Hematopoietic multipotent progenitor cell treated with erythropoietin and hydrocortisone succinate and interleukin-3 and kit ligand, for 6 days (in vitro differentiated cells): ENCODE measurements around the gene NUP188.
A peak's percentile ranks its signal among the peaks of the same experiment; 100 is the strongest.

Experiments used
- DNase-seq: peaks from one replicate; pipeline ENCODE4 v3.0.0-alpha.2; 2015

NUP188 gene

DNA sequence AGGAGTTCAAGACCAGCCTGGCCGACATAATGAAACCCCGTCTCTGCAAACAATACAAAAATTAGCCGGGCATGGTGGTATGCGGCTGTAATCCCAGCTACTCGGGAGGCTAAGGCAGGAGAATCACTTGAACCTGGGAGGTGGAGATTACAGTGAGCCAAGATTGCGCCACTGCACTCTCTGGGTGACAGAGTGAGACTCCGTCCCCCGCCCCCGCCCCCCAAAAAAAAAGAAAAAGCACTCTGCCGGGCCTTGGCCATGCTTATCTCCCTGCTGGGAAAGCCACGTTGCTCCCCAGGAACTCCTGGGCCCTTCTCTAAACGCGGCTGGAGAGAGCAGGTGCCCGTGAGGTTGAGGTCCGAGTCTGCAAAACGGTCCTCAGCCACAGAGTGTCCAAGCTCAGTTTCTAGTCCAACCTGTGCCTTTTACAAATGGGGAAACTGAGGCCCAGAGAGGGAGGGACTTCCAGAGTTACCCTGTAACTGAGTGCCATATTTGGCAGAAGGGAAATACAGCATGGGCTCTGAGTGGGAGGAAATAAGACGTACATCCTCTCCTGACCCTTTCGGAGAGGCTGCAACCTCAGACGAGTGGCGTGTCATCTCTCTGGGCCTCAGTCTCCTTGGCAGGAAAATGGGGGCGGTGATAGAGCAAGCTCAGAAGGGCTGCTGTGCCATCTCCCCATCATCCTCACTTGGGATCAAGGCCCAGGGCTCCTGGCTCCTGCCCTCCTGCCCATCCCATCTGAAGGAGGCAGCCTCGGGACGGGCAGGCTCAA lies 33.3 kb upstream of the NUP188 start:
- peak; percentile 47 for DNase-seq

DNA sequence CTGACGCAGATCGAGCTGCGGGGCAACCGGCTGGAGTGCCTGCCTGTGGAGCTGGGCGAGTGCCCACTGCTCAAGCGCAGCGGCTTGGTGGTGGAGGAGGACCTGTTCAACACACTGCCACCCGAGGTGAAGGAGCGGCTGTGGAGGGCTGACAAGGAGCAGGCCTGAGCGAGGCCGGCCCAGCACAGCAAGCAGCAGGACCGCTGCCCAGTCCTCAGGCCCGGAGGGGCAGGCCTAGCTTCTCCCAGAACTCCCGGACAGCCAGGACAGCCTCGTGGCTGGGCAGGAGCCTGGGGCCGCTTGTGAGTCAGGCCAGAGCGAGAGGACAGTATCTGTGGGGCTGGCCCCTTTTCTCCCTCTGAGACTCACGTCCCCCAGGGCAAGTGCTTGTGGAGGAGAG lies 31.3 kb upstream of the NUP188 start:
- DNase-seq, result no peak

DNA sequence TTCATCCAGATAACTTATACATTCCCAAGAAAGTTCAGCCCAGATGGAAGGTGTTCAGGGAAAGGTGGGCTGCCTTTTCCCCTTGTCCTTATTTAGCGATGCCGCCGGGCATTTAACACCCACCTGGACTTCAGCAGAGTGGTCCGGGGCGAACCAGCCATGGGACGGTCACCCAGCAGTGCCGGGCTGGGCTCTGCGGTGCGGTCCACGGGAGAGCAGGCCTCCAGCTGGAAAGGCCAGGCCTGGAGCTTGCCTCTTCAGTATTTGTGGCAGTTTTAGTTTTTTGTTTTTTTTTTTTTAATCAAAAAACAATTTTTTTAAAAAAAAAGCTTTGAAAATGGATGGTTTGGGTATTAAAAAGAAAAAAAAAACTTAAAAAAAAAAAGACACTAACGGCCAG lies 30.8 kb upstream of the NUP188 start:
- no peak for DNase-seq

DNA sequence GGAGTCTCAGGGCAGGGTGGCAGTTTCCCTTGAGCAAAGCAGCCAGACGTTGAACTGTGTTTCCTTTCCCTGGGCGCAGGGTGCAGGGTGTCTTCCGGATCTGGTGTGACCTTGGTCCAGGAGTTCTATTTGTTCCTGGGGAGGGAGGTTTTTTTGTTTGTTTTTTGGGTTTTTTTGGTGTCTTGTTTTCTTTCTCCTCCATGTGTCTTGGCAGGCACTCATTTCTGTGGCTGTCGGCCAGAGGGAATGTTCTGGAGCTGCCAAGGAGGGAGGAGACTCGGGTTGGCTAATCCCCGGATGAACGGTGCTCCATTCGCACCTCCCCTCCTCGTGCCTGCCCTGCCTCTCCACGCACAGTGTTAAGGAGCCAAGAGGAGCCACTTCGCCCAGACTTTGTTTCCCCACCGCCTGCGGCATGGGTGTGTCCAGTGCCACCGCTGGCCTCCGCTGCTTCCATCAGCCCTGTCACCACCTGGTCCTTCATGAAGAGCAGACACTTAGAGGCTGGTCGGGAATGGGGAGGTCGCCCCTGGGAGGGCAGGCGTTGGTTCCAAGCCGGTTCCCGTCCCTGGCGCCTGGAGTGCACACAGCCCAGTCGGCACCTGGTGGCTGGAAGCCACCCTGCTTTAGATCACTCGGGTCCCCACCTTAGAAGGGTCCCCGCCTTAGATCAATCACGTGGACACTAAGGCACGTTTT lies 30.2 kb upstream of the NUP188 start:
- no peak for DNase-seq

DNA sequence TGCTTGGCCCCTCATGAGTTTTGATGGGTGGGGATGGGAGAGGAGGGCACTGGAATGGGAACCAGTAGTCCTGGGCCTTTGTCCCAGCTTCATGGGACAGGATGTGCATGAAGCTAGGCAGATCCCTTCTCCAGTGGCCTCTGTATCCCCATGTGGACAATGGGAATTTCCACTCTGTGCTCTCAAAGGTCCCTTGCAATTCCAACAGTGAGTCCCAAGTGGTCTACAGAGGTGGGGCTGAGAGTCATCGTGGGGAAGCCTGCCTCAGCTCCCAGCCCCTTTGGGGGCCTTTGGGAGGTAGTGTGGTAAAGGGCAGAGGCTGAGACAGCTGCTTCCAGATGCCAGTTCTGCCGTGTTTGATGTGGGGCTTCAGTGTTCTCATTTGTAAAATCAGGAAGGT lies 28.6 kb upstream of the NUP188 start:
- no peak for DNase-seq

DNA sequence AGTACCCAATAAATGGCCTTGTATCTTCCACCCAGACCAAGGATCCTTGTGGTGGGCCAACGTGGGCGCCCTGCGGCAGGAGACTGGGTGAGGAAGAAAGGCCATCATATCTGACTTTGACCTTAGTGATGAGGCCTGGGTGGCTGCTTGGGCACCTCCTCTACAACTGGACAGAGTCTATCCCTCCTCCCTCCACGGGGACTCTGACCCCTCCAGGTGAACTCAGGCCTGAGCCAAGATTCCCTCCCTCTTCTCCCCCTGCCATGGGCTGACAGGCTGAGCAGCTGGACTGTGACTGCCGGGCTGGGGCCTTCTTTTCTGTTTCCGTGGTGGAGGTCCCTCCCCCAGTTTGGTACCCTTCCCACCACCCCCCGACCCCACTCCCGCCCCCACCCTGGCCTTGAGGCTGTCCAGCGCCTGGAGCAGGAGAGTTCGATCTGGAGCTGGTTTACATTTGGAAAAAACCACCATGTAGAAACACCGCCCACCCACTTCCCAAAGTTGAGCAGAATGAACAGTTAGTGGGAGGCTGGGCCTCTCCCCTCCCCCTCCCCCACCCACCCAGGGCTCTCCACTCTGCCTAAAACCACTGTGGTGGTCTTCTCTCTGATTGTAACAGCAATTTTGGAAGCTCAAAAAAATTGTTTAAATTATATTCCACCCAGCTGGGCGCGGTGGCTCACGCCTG lies 28.0 kb upstream of the NUP188 start:
- no peak for DNase-seq

DNA sequence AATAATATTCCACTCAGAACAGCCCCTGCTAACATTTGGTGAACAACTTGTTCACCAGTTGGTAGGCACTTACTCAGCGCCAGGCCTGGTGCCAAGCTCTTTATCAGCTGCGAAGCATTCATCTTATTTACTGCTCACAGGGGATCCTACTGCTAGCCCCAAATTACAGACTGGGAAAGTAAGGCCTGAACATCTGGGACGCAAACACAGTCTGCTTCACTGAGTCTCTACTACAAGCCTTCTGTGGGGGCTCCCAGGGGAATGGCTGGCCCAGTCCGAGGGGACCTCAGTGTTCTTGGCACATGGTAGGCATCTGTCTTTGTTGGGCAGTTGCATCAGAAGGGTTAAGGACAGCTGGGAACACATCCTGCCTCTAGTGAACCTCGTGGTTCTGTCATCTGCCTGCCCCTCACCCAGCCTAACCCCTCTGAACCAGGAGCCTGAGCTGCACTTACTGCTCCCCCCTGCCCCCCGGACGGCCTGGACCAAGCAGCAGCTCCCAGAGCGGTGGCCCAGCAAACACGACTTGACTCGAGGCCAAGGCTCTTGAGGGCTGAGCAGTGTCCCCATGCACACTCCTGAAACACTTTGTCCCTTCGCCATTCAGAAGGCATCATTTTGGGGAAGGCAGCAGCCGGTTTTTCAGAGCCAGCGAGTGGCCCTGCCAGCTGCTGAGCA lies 27.0 kb upstream of the NUP188 start, which contains the start of gene PHYHD1:
Gene PHYHD1, plus strand, starts transcription at position 602 of the 678 bp plus-strand sequence. CDS start 1,342 bp downstream, outside the sequence.
- DNase-seq, result peak; percentile 94

DNA sequence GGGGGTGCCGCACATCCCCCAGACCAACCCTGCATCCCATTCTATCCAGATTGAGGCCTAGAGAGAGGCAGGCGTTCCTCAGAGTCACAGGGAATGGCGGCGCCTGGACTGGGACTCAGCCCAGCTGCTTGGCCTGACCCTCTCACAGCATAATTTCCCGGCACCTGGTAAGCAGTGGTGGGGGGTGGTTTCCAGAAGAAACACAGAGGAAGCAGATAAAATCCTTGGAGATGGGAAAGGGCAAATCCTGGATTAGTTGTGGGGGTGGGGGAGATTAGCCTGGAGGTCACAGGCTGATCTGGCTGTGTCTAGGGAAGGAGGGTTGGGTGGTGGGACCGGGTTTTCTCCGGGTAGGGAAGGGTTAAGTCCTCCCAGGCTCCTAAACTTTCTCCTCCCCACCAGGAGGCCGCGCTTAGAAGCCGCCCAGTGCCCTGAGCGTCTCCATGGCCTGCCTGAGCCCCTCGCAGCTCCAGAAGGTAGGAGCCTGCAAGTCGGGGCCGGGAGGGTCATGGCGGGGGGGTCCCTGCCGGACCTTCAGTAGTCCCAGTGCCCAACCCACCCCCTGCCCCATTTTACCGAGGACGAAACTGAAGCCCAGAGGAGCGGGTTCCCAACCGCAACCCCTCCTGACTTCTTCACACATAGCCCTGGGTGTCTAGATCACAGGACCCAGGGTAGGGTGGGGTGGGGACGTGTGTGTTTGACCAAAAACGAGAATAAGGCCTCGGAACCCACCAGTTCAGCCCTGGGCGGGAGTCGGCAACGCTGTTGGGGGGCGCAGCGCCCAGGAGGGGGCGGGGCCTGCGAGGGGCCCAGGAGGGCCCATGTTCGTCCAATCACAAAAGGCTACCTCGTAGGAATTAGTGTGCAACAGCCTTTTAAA lies 25.4 kb upstream of the NUP188 start:
- peak; percentile 78 for DNase-seq

DNA sequence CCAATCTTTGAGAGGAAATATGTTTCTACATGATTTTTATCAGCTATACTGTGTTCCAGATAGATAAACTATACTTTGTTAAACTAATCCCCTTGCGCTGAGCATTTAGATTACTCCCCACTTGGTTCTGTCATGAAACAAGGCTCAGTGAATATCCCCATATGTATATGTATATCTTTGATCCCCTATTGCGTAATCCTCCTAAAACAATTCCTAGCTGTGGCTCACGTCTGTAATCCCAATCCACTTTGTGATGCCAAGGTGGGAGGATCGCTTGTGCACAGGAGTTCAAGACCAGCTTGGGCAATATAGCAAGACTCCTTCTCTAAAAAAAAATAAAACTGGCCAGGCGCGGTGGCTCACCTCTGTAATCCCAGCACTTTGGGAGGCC lies 24.0 kb upstream of the NUP188 start:
- peak; percentile 28 for DNase-seq

DNA sequence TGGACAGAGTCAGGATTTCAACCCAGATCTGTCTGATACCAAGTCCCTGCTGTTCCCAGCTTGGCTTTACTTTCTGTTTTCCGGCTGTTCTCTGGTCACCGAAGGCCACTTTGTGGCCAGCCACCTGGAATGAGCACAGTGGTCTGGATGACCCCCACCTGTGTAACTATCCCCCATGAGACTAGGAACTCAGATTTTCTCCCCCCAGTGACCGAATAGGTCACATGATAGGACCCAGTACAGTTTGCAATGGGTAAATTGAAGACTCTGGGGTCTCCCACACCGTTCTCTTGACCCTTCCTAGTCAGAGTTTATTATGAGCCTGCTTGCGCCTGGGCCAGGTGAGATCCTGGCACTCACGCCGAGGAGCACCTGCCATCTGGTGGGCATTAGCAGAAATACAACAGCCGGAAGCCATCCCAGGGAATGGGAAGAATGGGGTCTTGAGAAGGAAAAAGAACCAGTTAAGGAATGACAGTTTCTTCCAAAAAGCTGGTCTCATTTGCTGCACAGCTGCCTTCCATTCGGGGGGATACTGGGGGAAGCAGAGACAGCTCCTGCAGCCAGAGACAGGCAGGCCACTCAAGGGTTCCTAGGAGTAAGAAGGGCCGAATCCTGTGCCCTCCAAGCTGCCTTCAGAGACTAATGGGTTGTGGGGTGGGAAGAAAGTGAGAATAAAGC lies 19.6 kb upstream of the NUP188 start:
- peak; percentile 69 for DNase-seq

DNA sequence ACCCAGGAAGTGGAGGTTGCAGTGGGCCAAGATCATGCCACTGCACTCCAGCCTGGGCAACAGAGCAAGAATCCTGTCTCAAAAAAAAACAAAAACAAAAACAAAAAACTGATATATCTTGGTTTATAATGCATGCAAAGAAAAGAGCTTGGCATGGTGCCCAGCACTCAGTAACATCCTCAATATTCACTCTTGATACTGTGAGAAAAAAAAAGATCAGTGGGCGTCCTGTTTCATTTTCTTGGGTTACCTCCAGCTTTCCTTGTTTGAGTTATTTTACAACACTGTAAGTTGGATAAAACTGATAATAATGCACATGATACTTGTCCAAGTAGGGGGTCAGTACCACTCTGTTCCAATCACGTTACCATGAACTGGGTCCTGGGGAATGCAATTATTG lies 18.9 kb upstream of the NUP188 start:
- no peak for DNase-seq

DNA sequence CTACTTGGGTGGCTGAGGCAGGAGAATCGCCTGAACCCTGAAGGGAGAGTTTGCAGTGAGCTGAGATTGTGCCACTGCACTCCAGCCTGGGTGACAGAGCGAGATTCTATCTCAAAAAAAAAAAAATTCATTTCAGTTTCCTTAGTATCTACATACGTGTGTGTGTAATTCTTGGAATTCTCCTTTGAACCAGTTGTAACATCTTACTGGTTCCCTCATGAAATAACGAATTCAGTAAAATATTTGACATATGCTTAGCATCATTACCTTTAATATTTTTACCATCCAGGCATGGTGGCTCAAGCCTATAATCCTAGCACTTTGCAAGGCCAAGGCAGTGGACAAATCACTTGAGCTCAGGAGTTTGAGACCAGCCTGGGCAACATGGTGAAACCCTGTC lies 17.9 kb upstream of the NUP188 start:
- DNase-seq, result no peak

DNA sequence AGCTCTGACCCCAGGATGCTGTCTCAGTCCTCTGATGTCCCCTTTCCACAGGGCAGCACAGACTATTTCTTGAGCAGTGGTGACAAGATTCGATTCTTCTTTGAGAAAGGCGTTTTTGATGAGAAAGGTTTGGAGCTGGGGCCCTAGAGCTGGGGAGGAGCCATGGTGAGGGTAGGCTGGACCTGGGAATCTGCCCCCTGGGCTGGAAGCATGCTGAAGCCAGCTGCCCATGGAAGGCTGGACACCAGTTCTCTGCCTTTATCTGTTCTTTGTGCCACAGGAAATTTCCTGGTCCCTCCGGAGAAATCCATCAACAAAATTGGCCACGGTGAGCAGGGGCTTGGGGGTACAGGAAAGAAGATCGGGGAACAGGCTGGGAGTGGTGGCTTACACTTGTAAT lies 13.8 kb upstream of the NUP188 start:
- DNase-seq, result no peak

DNA sequence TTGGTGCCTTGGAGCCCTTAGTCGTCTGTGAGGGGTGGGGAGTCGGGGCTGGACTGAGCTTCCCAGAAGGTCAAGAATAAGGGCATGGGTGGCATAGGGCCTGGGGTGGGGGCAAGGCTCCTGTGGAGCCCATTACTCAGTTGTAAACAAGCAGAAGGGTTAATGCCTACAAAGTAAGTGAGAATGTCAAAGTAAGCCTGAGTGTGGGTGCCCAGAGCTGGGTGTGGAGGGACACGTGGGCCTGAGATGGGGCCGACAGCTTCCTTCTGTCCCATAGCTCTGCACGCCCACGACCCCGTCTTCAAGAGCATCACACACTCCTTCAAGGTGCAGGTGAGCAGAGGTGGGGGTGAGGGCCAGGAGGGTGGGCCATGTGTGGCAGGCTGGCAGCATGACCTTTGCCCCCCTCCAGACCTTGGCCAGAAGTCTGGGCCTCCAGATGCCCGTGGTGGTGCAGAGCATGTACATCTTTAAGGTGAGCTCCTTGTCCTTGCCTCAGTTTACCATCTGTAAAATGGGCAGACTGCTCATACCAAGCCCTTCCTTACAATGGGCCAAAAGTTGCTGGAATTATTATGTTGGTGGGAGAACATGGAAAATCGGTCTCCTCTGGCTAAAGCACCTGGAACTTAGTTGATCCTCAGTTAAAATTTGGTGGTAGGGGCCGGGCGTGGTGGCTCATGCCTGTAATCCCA lies 11.2 kb upstream of the NUP188 start:
- no peak for DNase-seq

DNA sequence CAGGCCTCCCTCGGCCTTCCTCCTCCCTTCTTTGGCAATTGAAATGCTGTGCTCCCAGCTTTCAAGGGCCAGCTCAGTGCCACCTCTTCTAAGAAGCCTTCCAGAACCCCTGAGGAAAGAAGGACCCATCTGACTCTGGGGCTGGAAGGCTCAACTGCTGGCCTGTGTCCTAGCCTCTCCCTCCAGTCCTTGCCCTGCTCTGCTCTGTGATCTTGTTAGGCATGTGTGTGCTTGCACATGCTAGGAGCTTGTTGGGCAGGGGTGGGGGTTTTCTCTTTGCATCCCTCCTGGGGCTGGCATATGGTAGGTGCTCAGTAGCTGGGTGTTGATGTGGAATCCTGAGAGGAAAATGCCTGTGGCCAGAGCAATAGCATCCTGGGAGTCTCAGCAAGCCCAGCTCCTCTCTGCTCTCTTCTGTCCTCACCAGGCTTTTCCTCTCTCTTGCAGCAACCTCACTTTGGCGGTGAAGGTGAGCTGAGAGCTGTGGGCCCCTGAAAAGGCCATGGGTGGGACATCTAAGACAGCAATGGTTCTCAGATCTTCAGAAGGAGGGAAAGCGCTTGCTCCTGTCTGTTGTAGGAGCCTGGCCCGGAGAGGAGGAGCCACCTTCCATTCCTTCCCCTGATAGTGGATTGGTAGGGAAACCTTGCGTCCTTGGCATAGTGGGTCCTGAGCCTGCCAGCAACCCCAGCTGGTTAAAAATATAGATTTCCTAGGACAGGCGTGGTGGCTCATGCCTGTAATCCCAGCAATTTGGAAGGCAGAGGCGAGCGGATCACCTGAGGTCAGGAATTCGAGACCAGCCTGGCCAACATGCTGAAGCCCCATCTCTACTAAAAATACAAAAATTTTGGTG lies 10.0 kb upstream of the NUP188 start:
- no peak for DNase-seq

DNA sequence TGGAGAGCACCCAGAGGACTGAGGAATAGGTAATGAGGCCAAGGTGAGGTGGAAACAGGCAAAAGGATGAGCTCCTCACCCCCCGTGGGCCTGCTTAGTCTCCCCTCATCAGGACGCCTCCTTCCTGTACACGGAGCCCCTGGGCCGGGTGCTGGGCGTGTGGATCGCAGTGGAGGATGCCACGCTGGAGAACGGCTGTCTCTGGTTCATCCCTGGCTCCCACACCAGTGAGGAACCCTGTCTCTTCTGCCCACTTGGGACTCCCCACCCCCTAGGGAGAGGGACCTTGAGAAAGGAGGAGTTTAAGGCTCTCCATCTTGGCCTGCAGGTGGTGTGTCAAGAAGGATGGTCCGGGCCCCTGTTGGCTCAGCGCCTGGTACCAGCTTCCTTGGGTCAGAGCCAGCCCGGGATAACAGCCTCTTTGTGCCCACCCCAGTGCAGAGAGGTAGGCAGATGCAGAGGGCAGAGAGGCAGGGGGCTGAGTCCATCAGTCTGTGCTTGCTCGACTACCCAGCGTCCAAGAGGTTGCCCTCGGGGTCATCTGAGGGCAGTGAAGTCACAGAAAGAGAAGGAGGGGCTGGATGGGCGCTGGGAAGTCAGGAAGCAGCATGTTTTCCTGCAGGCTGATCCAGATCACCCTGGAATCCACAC lies 7.1 kb upstream of the NUP188 start:
- no peak for DNase-seq

DNA sequence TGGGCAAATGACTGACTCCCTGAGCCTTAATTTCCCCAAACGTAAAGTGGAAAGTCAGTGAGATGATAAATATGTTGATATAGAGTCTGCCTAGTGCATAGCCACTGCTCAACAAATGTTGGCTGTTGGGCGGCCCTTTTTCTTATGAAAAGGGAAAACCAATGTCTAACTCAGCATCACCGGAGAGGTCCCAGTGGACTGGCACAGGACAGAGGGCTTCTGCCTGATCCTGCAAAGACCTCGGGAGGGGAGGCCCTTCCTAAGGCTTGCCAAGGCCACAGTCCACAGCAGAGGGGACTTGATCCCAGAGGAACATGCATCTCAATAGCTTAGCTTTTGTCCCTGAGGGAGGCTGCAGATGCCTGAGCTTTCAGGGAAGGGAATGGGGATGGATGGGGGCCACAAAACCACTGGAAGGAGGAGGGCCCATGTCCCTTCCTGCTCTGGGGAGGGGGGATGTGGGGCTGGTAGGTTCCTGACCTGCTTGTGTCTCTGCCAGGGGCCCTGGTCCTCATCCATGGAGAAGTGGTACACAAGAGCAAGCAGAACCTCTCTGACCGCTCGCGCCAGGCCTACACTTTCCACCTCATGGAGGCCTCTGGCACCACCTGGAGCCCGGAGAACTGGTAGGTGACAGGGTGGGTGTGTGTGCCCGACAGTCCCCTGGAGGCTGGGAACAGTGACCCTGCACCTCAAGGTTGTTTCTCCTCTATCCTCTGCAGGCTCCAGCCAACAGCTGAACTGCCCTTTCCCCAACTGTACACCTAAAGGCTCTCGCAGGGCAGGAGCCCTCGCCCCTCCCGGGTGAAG lies 6.3 kb upstream of the NUP188 start:
- no peak for DNase-seq

DNA sequence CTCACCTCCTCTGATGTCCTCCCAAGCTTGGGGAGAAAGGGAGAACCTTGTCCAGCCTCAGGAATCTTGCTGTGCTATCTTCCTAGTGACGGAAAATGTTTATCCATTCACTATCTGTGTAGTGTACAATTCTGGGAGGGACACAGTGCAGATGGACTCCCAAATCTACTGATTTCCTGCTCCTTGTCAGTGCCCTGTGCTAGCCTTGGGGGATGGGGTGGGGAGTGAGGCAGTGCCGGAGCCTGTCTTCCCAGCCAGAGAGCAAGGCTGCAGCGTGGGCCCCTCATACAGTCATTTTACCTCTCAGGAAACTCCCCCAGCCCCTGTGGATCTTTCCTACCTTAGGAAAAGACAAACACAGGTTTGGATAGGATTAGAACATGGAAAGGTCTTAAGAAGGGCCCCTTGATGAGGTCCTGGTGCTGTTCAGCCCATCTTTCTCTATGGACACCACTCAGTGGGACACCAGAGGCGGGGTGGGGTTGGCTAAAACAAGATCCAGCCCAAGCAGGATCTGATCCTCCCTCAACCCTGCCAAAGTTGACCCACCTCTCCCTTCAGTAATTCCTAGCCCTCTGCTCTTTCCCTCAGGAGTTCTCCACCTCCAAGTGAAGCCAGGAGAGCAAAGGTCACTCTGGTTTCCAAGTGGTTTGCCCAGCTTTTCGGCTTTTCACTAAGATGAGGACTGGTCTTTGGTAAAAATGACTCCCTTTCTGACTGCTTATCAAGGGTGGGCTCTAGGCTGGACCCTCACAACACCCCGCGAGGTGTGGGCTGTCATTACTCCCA lies 3.5 kb upstream of the NUP188 start:
- no peak for DNase-seq
